Activated naive CD4-positive, alpha-beta T cell treated with Interleukin-2 at 50 U/mL for 16 hours (primary cell): ENCODE data around the gene SBF2.

Experiments
- DNase-seq: peaks from one replicate; pipeline ENCODE4 v3.0.0-alpha.2; 2020

The SBF2 gene

GRCh38 chr11:9735236-9735635, 558.8 kb downstream of the SBF2 start:
- no peak for DNase-seq

DNA sequence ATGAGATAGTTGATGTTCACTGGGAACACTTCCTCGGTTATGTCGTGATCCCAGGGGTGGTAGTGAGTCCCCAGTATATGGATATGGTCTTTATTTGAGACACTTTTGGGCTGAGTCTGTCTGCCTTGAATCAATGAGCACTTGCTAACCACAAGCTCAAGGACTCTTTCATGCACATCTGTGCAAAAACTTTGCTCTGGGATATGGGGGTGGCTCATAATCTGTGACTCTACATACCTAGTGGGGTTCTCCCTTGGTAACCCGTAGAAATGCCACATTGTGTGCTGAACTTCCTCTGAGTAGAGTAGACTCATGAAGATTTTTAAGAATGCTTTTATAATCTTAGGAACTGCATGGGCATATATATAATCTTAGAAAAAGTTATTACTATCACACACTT, 560.8 kb downstream of the SBF2 start:
- no peak for DNase-seq

DNA sequence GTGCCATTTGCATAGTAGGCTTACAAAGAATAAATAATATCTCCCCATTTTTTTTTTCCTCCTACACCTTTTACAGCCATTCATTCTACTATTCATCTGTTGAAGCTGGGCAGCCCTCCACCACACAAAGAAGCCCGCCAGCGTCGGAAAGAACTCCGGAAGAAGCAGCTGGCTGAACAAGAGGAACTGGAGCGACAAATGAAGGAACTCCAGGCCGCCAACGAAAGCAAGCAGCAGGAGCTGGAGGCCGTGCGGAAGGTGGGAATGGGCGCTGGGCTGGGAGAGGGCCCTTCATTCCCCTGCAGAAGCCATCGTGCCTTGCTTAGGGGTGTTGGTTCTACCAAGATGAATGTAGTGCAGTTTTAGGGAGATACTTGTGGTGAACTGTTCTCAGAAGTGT, 561.6 kb downstream of the SBF2 start:
- no peak for DNase-seq

- DNase-seq = no peak
Measured at GRCh38 chr11:9731256-9731655, 562.8 kb downstream of the SBF2 start.
